H1 (cell line): Measurements from ENCODE around the gene TMCO2. TPM values are rescaled to one million over a fixed set of nuclear protein-coding genes. Genes with fewer than 3 reads are reported as not detected.

ENCODE experiments used
- CTCF ChIA-PET: fragments of 300-600 bp; sonication (Branson Sonifier 250); formaldehyde crosslinking; loops from one replicate; lab custom pipeline; 2021; ENCODE audit not compliant: partially characterized antibody; lab: Charles Lee
- POLR2A ChIA-PET: fragments of 300-600 bp; sonication (Branson Sonifier 250); formaldehyde crosslinking; loops from one replicate; lab custom pipeline; 2021; ENCODE audit warnings: inconsistent platforms; ENCODE audit not compliant: partially characterized antibody; lab: Charles Lee
- DNase-seq, 2 experiments: peaks; one replicate each; pipeline versions ENCODE4 v3.0.0 to v3.0.0-alpha.2; 2010 to 2022; ENCODE audit warnings: low spot score in 2 of 2, low read depth in 1 of 2, mixed read lengths in 1 of 2
- FAIRE-seq: peaks from 2 replicates; lab custom pipeline; 2011; peaks lifted over from hg19 to GRCh38; lab: Jason Lieb, UNC
- H2AFZ ChIP-seq: 2 replicates; pipeline ENCODE4 v1.8.1; 2012; ENCODE audit warnings: low read length, inconsistent platforms
- H2AK5ac ChIP-seq: 2 replicates; pipeline ENCODE4 v1.6.1; 2013; ENCODE audit warnings: low read depth, low read length
- H2BK120ac ChIP-seq: replicated peaks from 2 replicates; pipeline ENCODE3; 2013; ENCODE audit warnings: low read depth, low read length, inconsistent platforms
- H2BK12ac ChIP-seq: 2 replicates; pipeline ENCODE4 v1.6.1; 2013; ENCODE audit warnings: low read depth, low read length
- H2BK15ac ChIP-seq: 2 replicates; pipeline ENCODE4 v1.6.1; 2013; ENCODE audit warnings: low read length
- H2BK20ac ChIP-seq: 2 replicates; pipeline ENCODE4 v1.6.1; 2013; ENCODE audit warnings: low read length
- H2BK5ac ChIP-seq: 2 replicates; pipeline ENCODE4 v1.6.1; 2013; ENCODE audit warnings: low read depth, low read length
- H3K14ac ChIP-seq: 2 replicates; pipeline ENCODE4 v1.6.1; 2013; ENCODE audit warnings: inconsistent platforms; ENCODE audit not compliant: insufficient read length
- H3K18ac ChIP-seq: 2 replicates; pipeline ENCODE4 v1.6.1; 2013; ENCODE audit warnings: low read length; ENCODE audit errors: extremely low read depth
- H3K23ac ChIP-seq: 2 replicates; pipeline ENCODE4 v1.6.1; 2013; ENCODE audit warnings: inconsistent platforms; ENCODE audit not compliant: insufficient read length
- H3K23me2 ChIP-seq: 2 replicates; pipeline ENCODE4 v1.6.1; 2013; ENCODE audit warnings: low read depth, low read length
- H3K27ac ChIP-seq: 2 replicates; pipeline ENCODE4 v1.6.1; 2011; ENCODE audit warnings: low read depth, low read length, inconsistent platforms
- H3K27me3 ChIP-seq, 4 experiments: replicated peaks in 1 of 4; 1 replicate in 1 of 4; 2 replicates in 3 of 4; pipeline versions ENCODE4 v1.6.1 to v1.8.1; 2011 to 2013; ENCODE audit warnings: low read length in 3 of 4, mild to moderate bottlenecking in 3 of 4, inconsistent platforms in 2 of 4, mixed read lengths in 2 of 4, moderate library complexity in 1 of 4; ENCODE audit not compliant: control insufficient read depth in 3 of 4, insufficient read depth in 3 of 4; ENCODE audit errors: extremely low read depth in 1 of 4
- H3K36me3 ChIP-seq, 4 experiments: 2 replicates each; pipeline versions ENCODE4 v1.6.1 to v1.8.1; 2011 to 2013; ENCODE audit warnings: mild to moderate bottlenecking in 4 of 4, low read length in 3 of 4, moderate library complexity in 2 of 4, control low read depth in 1 of 4, inconsistent platforms in 1 of 4; ENCODE audit not compliant: insufficient read depth in 4 of 4, control insufficient read depth in 2 of 4
- H3K4ac ChIP-seq: replicated peaks from 2 replicates; pipeline ENCODE3; 2013; ENCODE audit warnings: low read length, low read depth, mixed read lengths, inconsistent platforms; ENCODE audit not compliant: insufficient read length
- H3K4me1 ChIP-seq, 4 experiments: replicated peaks in 1 of 4; 1 replicate in 1 of 4; 2 replicates in 3 of 4; pipeline versions ENCODE4 v1.6.1 to v1.8.1; 2011 to 2013; ENCODE audit warnings: low read length in 3 of 4, inconsistent platforms in 2 of 4, mixed read lengths in 1 of 4; ENCODE audit not compliant: insufficient read depth in 4 of 4, control insufficient read depth in 3 of 4
- H3K4me2 ChIP-seq, 2 experiments: 2 replicates each; pipeline versions ENCODE4 v1.6.1 to v1.8.1; 2011 to 2013; ENCODE audit warnings: low read depth in 2 of 2, low read length in 2 of 2, control low read depth in 1 of 2, inconsistent platforms in 1 of 2, mild to moderate bottlenecking in 1 of 2; ENCODE audit not compliant: insufficient read depth in 1 of 2
- H3K4me3 ChIP-seq, 4 experiments: fragments of 200-600, 300-600 bp in 1 of 4; sonication (generic), shearing (Covaris generic), sonication (Bioruptor Twin) in 1 of 4; 2 replicates each; pipeline versions ENCODE4 v1.5.1 to v1.8.1; 2011 to 2016; ENCODE audit warnings: low read length in 4 of 4, low read depth in 3 of 4, control low read depth in 2 of 4, inconsistent platforms in 2 of 4, mild to moderate bottlenecking in 2 of 4, mixed read lengths in 1 of 4, moderate library complexity in 1 of 4; ENCODE audit not compliant: insufficient read depth in 2 of 4; ENCODE audit errors: extremely low read depth in 1 of 4
- H3K56ac ChIP-seq: replicated peaks from 2 replicates; pipeline ENCODE3; 2013; ENCODE audit warnings: low read depth, mild to moderate bottlenecking, mixed read lengths, low read length, inconsistent platforms; ENCODE audit not compliant: insufficient read length
- H3K79me1 ChIP-seq: 2 replicates; pipeline ENCODE4 v1.6.1; 2013; ENCODE audit warnings: low read depth, low read length, control low read depth
- H3K79me2 ChIP-seq, 2 experiments: 2 replicates each; pipeline versions ENCODE4 v1.6.1 to v1.8.1; 2012 to 2013; ENCODE audit warnings: low read length in 2 of 2, mild to moderate bottlenecking in 2 of 2, inconsistent platforms in 1 of 2; ENCODE audit not compliant: insufficient read depth in 2 of 2, control insufficient read depth in 1 of 2
- H3K9ac ChIP-seq, 4 experiments: replicated peaks in 1 of 4; 1 replicate in 1 of 4; 2 replicates in 3 of 4; pipeline versions ENCODE4 v1.6.1 to v1.8.1; 2011 to 2013; ENCODE audit warnings: low read depth in 3 of 4, low read length in 3 of 4, control low read depth in 2 of 4, mild to moderate bottlenecking in 2 of 4, moderate library complexity in 2 of 4, inconsistent platforms in 1 of 4; ENCODE audit errors: extremely low read depth in 1 of 4
- H3K9me3 ChIP-seq, 2 experiments: 2 replicates each; pipeline versions ENCODE4 v1.6.1 to v1.8.1; 2012 to 2013; ENCODE audit warnings: mild to moderate bottlenecking in 2 of 2, moderate library complexity in 2 of 2, control low read depth in 1 of 2, inconsistent platforms in 1 of 2, low read depth in 1 of 2, low read length in 1 of 2, mixed read lengths in 1 of 2; ENCODE audit not compliant: insufficient read depth in 2 of 2
- H4K20me1 ChIP-seq, 2 experiments: replicated peaks in 1 of 2; 2 replicates each; pipeline versions ENCODE3 to v1.8.1; 2011 to 2013; ENCODE audit warnings: inconsistent platforms in 2 of 2, low read length in 2 of 2, mild to moderate bottlenecking in 1 of 2; ENCODE audit not compliant: insufficient read depth in 2 of 2, control insufficient read depth in 1 of 2
- H4K5ac ChIP-seq: 2 replicates; pipeline ENCODE4 v1.6.1; 2013; ENCODE audit warnings: low read length, low read depth, mixed read lengths, inconsistent platforms; ENCODE audit not compliant: insufficient read length
- H4K8ac ChIP-seq: 2 replicates; pipeline ENCODE4 v1.8.0; 2013; ENCODE audit warnings: mild to moderate bottlenecking, moderate library complexity, low read length, inconsistent platforms; ENCODE audit not compliant: insufficient read depth; ENCODE audit errors: extremely low read depth
- H4K91ac ChIP-seq: replicated peaks from 2 replicates; pipeline ENCODE3; 2013; ENCODE audit warnings: low read length, mixed read lengths, inconsistent platforms; ENCODE audit not compliant: insufficient read length
- CBX8 ChIP-seq: fragments of 300-800, 300-1000 bp; sonication (generic); IDR thresholded peaks from 2 replicates; pipeline ENCODE4 v1.7.1; 2016; ENCODE audit warnings: low read depth, low read length, borderline replicate concordance
- CTCF ChIP-seq, 3 experiments: IDR thresholded peaks; 1 replicate in 2 of 3; 2 replicates in 1 of 3; pipeline versions ENCODE4 v1.5.1 to v1.6.1; 2011; ENCODE audit warnings: low read length in 3 of 3, mild to moderate bottlenecking in 3 of 3, inconsistent platforms in 2 of 3, low read depth in 1 of 3, moderate library complexity in 1 of 3; ENCODE audit not compliant: insufficient read depth in 1 of 3; ENCODE audit errors: control extremely low read depth in 1 of 3
- HDAC6 ChIP-seq: IDR thresholded peaks from one replicate; pipeline ENCODE4 v1.7.1; 2012; ENCODE audit warnings: low read depth, mild to moderate bottlenecking, inconsistent platforms, low read length, moderate library complexity
- KDM5A ChIP-seq: fragments of 200-600 bp; IDR thresholded peaks from 2 replicates; pipeline ENCODE4 v1.7.1; 2012; ENCODE audit warnings: mild to moderate bottlenecking, low read length, inconsistent platforms, mixed read lengths
- RFX5 ChIP-seq: IDR thresholded peaks from 2 replicates; pipeline ENCODE4 v1.6.1; 2011; ENCODE audit warnings: low read depth, low read length, improper control_type of control experiment, borderline replicate concordance
- SIX5 ChIP-seq: IDR thresholded peaks from 2 replicates; pipeline ENCODE4 v1.6.1; 2011; ENCODE audit warnings: mild to moderate bottlenecking, low read depth, low read length
- WGBS, 2 experiments: shearing (Covaris generic) in 1 of 2; methylation state at CpG; one replicate each; pipeline versions ENCODE4 v1.1.6 to v1.1.7; 2013 to 2015; ENCODE audit warnings: low lambda C conversion rate in 2 of 2, mixed read lengths in 2 of 2, inconsistent platforms in 1 of 2, low coverage in 1 of 2, missing lambda C conversion rate in 1 of 2; ENCODE audit not compliant: insufficient replicate concordance in 2 of 2, insufficient coverage in 1 of 2, insufficient read length in 1 of 2; ENCODE audit errors: extremely low coverage in 1 of 2, missing lambda C conversion rate in 1 of 2; 5-methylcytosine and 5-hydroxymethylcytosine counted together
- polyA plus RNA-seq, 7 experiments: library from polyadenylated mRNA; depleted of rRNA in 3 of 7; stranded (reverse) in 5 of 7; unstranded in 2 of 7; fragments of >200 nt in 5 of 7; fragments of 200-250 nt in 2 of 7; gene quantifications; 1 replicate in 5 of 7; 2 replicates in 1 of 7; 4 replicates in 1 of 7; pipeline versions ENCODE4 v1.2.1 to v1.2.3, GENCODE V29; 2011 to 2013; ENCODE audit warnings: missing spikeins in 2 of 7, mixed read lengths in 2 of 7
- total RNA-seq: library from RNA; stranded (reverse); fragmentation: NEBNext Ultra II Directional; extraction: Animal tissue kit (Norgen Biotek cat#: 25700); gene quantifications from 2 replicates; pipeline ENCODE4 v1.2.1, GENCODE V29; 2021

TMCO2 gene
- total and polyA plus RNA-seq, 2 of the 8 experiments (the other 6 are each of a cell fraction or from before 2014, with no cell fraction given) = not detected

DNA sequence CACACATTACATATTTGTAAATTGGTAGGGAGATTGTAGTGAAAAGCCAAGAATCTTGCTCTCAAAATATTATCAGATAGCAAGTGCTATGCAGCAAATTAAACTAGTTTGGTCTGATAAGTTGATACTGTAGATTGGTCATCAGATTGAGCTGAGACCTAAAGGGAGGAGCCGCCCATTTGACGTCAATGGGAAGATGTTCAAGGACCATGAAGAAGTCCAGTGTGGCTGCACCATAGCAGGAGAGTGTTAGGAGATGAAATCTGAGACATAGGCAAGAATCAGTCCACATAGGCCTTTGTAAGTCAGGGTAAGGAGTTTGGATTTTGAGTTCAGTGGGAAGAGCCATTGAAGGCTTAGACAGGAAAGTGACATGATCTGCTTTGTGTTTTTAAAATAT is 26.6 kb downstream of the TMCO2 start:
- Histone ChIP-seq H4K5ac (no peak overlapping the region), H2BK5ac (no peak overlapping the region), H3K27me3 (no peaks in the 10 kb centered on the region), H3K23me2 (no peaks in the 10 kb centered on the region; the same call in 1 of the 2 replicates), H2AK5ac (no peak overlapping the region), H2BK12ac (no peak overlapping the region), H2BK20ac (no peak overlapping the region), H3K56ac (no peak overlapping the region), H4K8ac (no peak overlapping the region), H3K79me1 (no peaks in the 10 kb centered on the region), H4K91ac (no peak overlapping the region), H3K79me2 (no peaks in the 10 kb centered on the region), H3K4ac (no peak overlapping the region), H3K9ac (no peak overlapping the region), H3K4me3 (no peak overlapping the region), H3K27ac (no peak overlapping the region), H4K20me1 (no peaks in the 10 kb centered on the region), H3K18ac (no peak overlapping the region), H3K9me3 (no peaks in the 10 kb centered on the region), H2BK120ac (no peak overlapping the region), H3K23ac (no peak overlapping the region), H2BK15ac (no peak overlapping the region), H3K36me3 (peaks cover 4 to 48% (median 12%) of the 10 kb centered on the region in 4 experiments; a peak in 7 of 8 replicates), H3K14ac (no peak overlapping the region), H3K4me2 (no peak overlapping the region), H3K4me1 (no peaks in the 10 kb centered on the region), H2AFZ (no peak overlapping the region)
- FAIRE-seq = no peak
- WGBS, 2 experiments = 89% methylated on average over 2 of the region's 2 CpGs; no CpG with 5 or more reads in 1 of the 2 experiments
- DNase-seq = no peak
- ChIA-PET POLR2A (interaction anchor here (1.8 kb wide), 1 partner anchor 18 kb away, joined by 8 read pairs; no protein-coding TSS in a partner anchor), CTCF (interaction anchor here (0.7 to 1.2 kb wide), 2 partner anchors 8 to 64 kb away, joined by 3 read pairs; no protein-coding TSS in a partner anchor)
- TF ChIP-seq CBX8 (no peak), CTCF (IDR thresholded peaks at IDR 0.05; ENCODE audit: control extremely low read depth in 1 of 3, insufficient read depth in 1 of 3, low read depth in 1 of 3, low read length in 3 of 3) (no peak), HDAC6 (no peak), KDM5A (no peak), RFX5 (no peak), SIX5 (no peak)
